Lower lobe of right lung (tissue), 2 donors: ENCODE measurements around the gene GTF3C4. TPM values are rescaled to one million over a fixed set of nuclear protein-coding genes. Genes with fewer than 3 reads are reported as not detected.

ENCODE experiments used
- ATAC-seq, 2 donors: fragments of 200-7000 bp; cut with Tn5 transposase; one replicate each; pipeline ENCODE4 v1.9.1; 2020 to 2022; ENCODE audit warnings: mild to moderate bottlenecking in 2 of 2, moderate library complexity in 2 of 2
- DNase-seq: peaks from one replicate; pipeline ENCODE4 v3.0.0-alpha.2; 2020
- H3K27ac ChIP-seq: fragments of 200-600 bp; one replicate; pipeline ENCODE4 v1.8.0; 2022
- H3K27me3 ChIP-seq: fragments of 200-600 bp; one replicate; pipeline ENCODE4 v1.8.0; 2022; ENCODE audit warnings: low read depth
- H3K36me3 ChIP-seq: fragments of 200-600 bp; one replicate; pipeline ENCODE4 v1.8.0; 2022; ENCODE audit warnings: mild to moderate bottlenecking
- H3K4me1 ChIP-seq: fragments of 200-600 bp; one replicate; pipeline ENCODE4 v1.8.0; 2022
- H3K4me3 ChIP-seq: fragments of 200-600 bp; one replicate; pipeline ENCODE4 v1.8.0; 2022; ENCODE audit warnings: mild to moderate bottlenecking
- H3K9me3 ChIP-seq: fragments of 200-600 bp; one replicate; pipeline ENCODE4 v1.8.0; 2022
- intact Hi-C: fragments of 100-400 bp; cut with DNase I; formaldehyde crosslinking; loops from one replicate; pipeline ENCODE4 v1.11.0; 2022
- total RNA-seq: library from RNA; stranded (reverse); fragmentation: NEBNext Ultra II Directional; extraction: Animal tissue kit (Norgen Biotek cat#: 25700); gene quantifications from one replicate; pipeline ENCODE4 v1.2.1, GENCODE V29; 2021
- TF ChIP-seq, protein P1 (sequence below): fragments of 200-600 bp; IDR thresholded peaks from one replicate; pipeline ENCODE4 v1.8.0; 2022; ENCODE audit warnings: antibody characterized with exemption, mild to moderate bottlenecking
- donor health status: DM: no; HTN: yes; CAD: no; lungs with severe emphysema.

Gene GTF3C4
- total RNA-seq, 1 donor from 2014 or later = 14.0 TPM

DNA sequence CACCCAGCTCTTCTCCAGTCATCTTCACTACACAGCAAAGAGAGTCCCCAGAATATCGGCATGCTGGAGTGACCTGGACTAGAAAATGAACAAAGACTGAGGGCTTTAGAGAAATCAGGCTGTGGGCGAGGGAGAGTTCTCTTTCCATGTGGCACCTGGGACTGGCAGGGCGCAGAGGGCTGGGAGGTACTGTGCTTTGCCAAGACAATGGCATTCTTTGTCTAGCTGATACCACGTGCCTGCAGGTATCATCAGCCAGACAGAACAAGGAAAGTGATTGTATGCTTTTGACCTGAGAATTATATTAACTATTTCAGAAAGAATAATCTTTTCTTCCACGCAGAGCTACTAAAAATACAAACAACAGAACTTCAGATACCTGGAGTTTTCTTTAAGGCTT, 30.9 kb upstream of the GTF3C4 start:
- H3K27me3 ChIP-seq = no peaks in the 10 kb centered on the region
- ATAC-seq = no peak
- no peak for DNase-seq
- no peak overlapping the region for H3K4me3 ChIP-seq
- H3K4me1 ChIP-seq = no peaks in the 10 kb centered on the region
- intact Hi-C loops = no loop called here
- TF ChIP-seq, protein P1, sequence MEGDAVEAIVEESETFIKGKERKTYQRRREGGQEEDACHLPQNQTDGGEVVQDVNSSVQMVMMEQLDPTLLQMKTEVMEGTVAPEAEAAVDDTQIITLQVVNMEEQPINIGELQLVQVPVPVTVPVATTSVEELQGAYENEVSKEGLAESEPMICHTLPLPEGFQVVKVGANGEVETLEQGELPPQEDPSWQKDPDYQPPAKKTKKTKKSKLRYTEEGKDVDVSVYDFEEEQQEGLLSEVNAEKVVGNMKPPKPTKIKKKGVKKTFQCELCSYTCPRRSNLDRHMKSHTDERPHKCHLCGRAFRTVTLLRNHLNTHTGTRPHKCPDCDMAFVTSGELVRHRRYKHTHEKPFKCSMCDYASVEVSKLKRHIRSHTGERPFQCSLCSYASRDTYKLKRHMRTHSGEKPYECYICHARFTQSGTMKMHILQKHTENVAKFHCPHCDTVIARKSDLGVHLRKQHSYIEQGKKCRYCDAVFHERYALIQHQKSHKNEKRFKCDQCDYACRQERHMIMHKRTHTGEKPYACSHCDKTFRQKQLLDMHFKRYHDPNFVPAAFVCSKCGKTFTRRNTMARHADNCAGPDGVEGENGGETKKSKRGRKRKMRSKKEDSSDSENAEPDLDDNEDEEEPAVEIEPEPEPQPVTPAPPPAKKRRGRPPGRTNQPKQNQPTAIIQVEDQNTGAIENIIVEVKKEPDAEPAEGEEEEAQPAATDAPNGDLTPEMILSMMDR = no peak
- no peak overlapping the region for H3K27ac ChIP-seq
- peaks cover 82% of the 10 kb centered on the region for H3K36me3 ChIP-seq
- H3K9me3 ChIP-seq = no peaks in the 10 kb centered on the region

DNA sequence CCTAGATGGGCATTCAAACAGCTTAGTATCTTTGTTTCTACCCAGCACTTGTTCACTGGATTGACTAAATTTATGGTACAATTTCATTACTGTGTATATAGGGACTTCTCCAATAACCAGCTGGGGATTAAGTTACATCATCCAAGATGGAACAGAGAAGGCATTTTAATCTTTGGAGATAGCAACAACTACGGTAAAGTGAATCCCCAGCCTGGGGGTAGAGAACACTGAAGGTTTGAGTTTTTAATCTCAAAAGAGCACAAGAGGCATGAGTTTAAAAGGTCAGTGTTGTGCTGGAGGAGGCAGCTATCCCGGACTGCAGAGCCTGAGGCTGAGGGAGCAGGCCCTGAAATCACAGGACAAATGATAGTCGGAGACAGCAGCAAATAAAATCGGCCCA, 29.0 kb upstream of the GTF3C4 start:
- Histone ChIP-seq H3K4me1 (no peaks in the 10 kb centered on the region), H3K27me3 (no peaks in the 10 kb centered on the region), H3K4me3 (no peak overlapping the region), H3K9me3 (no peaks in the 10 kb centered on the region), H3K27ac (no peak overlapping the region), H3K36me3 (peaks cover 94% of the 10 kb centered on the region)
- intact Hi-C loops = no loop called here
- no peak for DNase-seq
- TF ChIP-seq, protein P1 = no peak
- ATAC-seq = no peak

DNA sequence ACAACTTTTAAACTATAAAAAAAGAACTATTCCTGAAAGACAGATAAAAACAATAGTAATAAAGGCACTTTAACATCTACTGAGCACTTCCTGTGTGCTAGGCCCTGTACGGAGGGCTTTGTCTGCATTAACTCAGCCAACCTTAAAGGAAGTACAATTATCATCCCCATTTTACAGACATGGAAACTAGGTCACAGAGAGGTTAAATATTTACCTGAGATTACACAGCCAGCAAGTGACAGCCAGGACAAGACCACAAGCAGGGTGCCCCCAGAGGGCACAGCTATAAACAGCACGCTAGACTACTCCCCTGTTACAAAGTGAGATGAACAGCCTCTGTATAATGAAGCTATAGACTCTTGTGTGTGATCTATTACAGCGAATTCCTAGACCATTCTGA, 26.0 kb upstream of the GTF3C4 start:
- Histone ChIP-seq H3K9me3 (no peaks in the 10 kb centered on the region), H3K27ac (no peak overlapping the region), H3K4me3 (no peak overlapping the region), H3K27me3 (no peaks in the 10 kb centered on the region), H3K4me1 (no peaks in the 10 kb centered on the region), H3K36me3 (peaks cover 94% of the 10 kb centered on the region)
- DNase-seq (no peak), ATAC-seq (no peak)
- intact Hi-C loops = no loop called here
- TF ChIP-seq, protein P1 = no peak

DNA sequence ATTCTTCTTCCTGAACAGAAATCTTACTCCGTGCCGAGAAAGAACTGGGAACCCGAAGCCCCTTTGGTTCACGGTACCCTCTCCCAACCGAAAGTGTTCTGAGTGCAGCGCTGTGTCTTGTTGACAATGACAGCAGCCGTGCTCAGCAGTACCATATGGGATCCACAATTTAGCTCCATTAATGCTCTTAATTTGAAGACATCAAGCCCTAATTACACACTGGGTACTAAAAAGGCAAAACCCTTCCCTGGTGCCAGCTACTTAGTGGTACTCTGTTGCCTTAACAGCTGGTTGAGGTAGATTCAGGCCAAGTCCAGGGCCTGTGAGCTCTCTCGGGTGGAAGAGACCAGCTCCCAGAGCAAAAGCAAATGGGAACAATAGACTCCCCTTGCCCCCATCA, 25.0 kb upstream of the GTF3C4 start:
- peaks cover 94% of the 10 kb centered on the region for H3K36me3 ChIP-seq
- ATAC-seq = no peak
- intact Hi-C loops = no loop called here

DNA sequence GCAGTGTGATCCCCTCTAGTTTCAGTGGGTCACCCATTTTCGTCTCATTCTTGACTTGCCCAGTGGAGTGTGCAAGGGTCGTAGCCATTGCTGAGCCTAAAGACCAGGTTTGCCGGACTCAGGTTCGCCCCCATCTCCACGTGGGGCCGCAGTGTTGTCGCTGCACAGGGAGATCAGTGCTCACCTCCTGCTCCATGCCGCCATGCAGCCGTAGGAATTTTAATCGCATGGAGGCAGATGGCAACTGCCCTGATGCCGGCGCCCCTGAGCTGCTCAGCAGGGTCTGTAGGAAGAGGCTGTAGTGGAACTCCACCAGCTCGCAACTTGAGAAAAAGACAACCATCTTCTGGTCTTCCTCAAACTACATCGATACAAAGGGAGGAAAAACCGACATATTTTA, 24.6 kb upstream of the GTF3C4 start:
- DNase-seq (no peak), ATAC-seq (no peak)
- Histone ChIP-seq H3K27ac (no peak overlapping the region), H3K36me3 (peaks cover 94% of the 10 kb centered on the region), H3K4me1 (no peaks in the 10 kb centered on the region), H3K27me3 (no peaks in the 10 kb centered on the region), H3K9me3 (no peaks in the 10 kb centered on the region), H3K4me3 (no peak overlapping the region)
- TF ChIP-seq, protein P1 = no peak
- intact Hi-C loops = no loop called here

More for the DNA sequence above, 25.0 kb upstream of the GTF3C4 start:
- no peaks in the 10 kb centered on the region for H3K27me3 ChIP-seq
- DNase-seq = no peak
- no peaks in the 10 kb centered on the region for H3K4me1 ChIP-seq
- no peaks in the 10 kb centered on the region for H3K9me3 ChIP-seq
- TF ChIP-seq, protein P1 = no peak
- no peak overlapping the region for H3K27ac ChIP-seq
- H3K4me3 ChIP-seq = no peak overlapping the region

DNA sequence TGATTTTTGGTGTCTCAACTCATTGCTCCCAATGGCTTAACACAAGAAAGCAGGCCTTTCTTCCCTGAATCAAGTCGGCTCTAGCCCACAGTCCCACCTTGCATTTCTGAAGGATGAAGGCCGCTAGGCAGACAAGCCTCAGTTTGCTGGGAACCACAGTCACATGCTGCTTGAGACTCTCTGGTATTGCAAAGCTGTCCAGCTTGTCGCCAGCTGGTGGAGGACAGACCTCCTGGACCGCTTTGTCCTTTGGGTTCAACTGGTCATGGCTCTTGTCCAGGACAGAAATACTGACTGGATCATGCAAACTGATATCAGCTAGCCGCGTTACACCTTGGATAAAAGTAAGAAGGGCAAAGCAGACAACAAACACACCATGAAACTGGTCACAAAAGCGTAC, 23.5 kb upstream of the GTF3C4 start:
- TF ChIP-seq, protein P1 = no peak
- no peaks in the 10 kb centered on the region for H3K9me3 ChIP-seq
- no peak for DNase-seq
- no peak for ATAC-seq
- intact Hi-C loops = no loop called here
- H3K4me1 ChIP-seq = no peaks in the 10 kb centered on the region
- no peak overlapping the region for H3K4me3 ChIP-seq
- no peaks in the 10 kb centered on the region for H3K27me3 ChIP-seq
- no peak overlapping the region for H3K27ac ChIP-seq
- H3K36me3 ChIP-seq = peaks cover 91% of the 10 kb centered on the region
